H9 (cell line): ENCODE measurements around the gene SNX15. TPM values are rescaled to one million over a fixed set of nuclear protein-coding genes. Genes with fewer than 3 reads are reported as not detected.

Experiments used
- DNase-seq: peaks from one replicate; pipeline ENCODE4 v3.0.0-alpha.2; 2017
- H2AFZ ChIP-seq: one replicate; pipeline ENCODE4 v1.6.1; 2013; ENCODE audit warnings: mild to moderate bottlenecking, low read length, control low read depth, moderate library complexity
- H2AK5ac ChIP-seq: 2 replicates; pipeline ENCODE4 v1.6.1; 2013; ENCODE audit warnings: low read length, control low read depth, mixed read lengths; ENCODE audit not compliant: insufficient read length
- H2BK120ac ChIP-seq: one replicate; pipeline ENCODE4 v1.6.1; 2013; ENCODE audit warnings: low read depth, mild to moderate bottlenecking, low read length, control low read depth, inconsistent platforms; ENCODE audit not compliant: poor library complexity, severe bottlenecking
- H2BK12ac ChIP-seq: 2 replicates; pipeline ENCODE4 v1.6.1; 2013; ENCODE audit warnings: low read length, control low read depth, mixed read lengths, low read depth; ENCODE audit not compliant: insufficient read length
- H2BK15ac ChIP-seq: 2 replicates; pipeline ENCODE4 v1.6.1; 2013; ENCODE audit warnings: low read depth, low read length, control low read depth
- H2BK20ac ChIP-seq: one replicate; pipeline ENCODE4 v1.6.1; 2013; ENCODE audit warnings: low read depth, mild to moderate bottlenecking, low read length, control low read depth, inconsistent platforms; ENCODE audit not compliant: poor library complexity, severe bottlenecking
- H2BK5ac ChIP-seq: 2 replicates; pipeline ENCODE4 v1.6.1; 2013; ENCODE audit warnings: low read length, control low read depth, mixed read lengths; ENCODE audit not compliant: insufficient read length
- H3K14ac ChIP-seq: 2 replicates; pipeline ENCODE4 v1.6.1; 2013; ENCODE audit warnings: low read length, control low read depth; ENCODE audit not compliant: insufficient read depth
- H3K18ac ChIP-seq: 2 replicates; pipeline ENCODE4 v1.6.1; 2013; ENCODE audit warnings: low read depth, mild to moderate bottlenecking, mixed read lengths, low read length, control low read depth; ENCODE audit not compliant: insufficient read length
- H3K23ac ChIP-seq: 2 replicates; pipeline ENCODE4 v1.6.1; 2013; ENCODE audit warnings: low read length, control low read depth, mixed read lengths, low read depth; ENCODE audit not compliant: insufficient read length
- H3K23me2 ChIP-seq: 2 replicates; pipeline ENCODE4 v1.6.1; 2013; ENCODE audit warnings: low read depth, mild to moderate bottlenecking, mixed read lengths, low read length, control low read depth; ENCODE audit not compliant: insufficient read length, poor library complexity, severe bottlenecking
- H3K27ac ChIP-seq: 2 replicates; pipeline ENCODE4 v1.5.1; 2013; ENCODE audit warnings: low read length, control low read depth, mixed read lengths, low read depth; ENCODE audit not compliant: insufficient read length
- H3K27me3 ChIP-seq: 2 replicates; pipeline ENCODE4 v1.6.1; 2013; ENCODE audit warnings: low read length, control low read depth, inconsistent platforms; ENCODE audit not compliant: insufficient read depth
- H3K4ac ChIP-seq: 2 replicates; pipeline ENCODE4 v1.6.1; 2013; ENCODE audit warnings: low read depth, mild to moderate bottlenecking, control low read depth, inconsistent platforms, low read length, moderate library complexity
- H3K4me1 ChIP-seq: 2 replicates; pipeline ENCODE4 v1.6.1; 2013; ENCODE audit warnings: low read length, control low read depth, inconsistent platforms; ENCODE audit not compliant: insufficient read depth
- H3K4me2 ChIP-seq: 2 replicates; pipeline ENCODE4 v1.6.1; 2013; ENCODE audit warnings: low read length, control low read depth, mixed read lengths; ENCODE audit not compliant: insufficient read length, insufficient read depth
- H3K56ac ChIP-seq: 2 replicates; pipeline ENCODE4 v1.6.1; 2013; ENCODE audit warnings: low read depth, mild to moderate bottlenecking, mixed read lengths, low read length, control low read depth; ENCODE audit not compliant: insufficient read length
- H3K79me1 ChIP-seq: 2 replicates; pipeline ENCODE4 v1.6.1; 2013; ENCODE audit warnings: low read depth, mild to moderate bottlenecking, moderate library complexity, low read length, control low read depth, inconsistent platforms; ENCODE audit not compliant: insufficient read depth, poor library complexity, severe bottlenecking
- H3K79me2 ChIP-seq: 2 replicates; pipeline ENCODE4 v1.6.1; 2013; ENCODE audit warnings: low read length, control low read depth, inconsistent platforms; ENCODE audit not compliant: insufficient read depth
- H3K9ac ChIP-seq: 2 replicates; pipeline ENCODE4 v1.6.1; 2013; ENCODE audit warnings: low read length, control low read depth, mixed read lengths; ENCODE audit not compliant: insufficient read length; ENCODE audit errors: extremely low read depth
- H3K9me3 ChIP-seq: one replicate; pipeline ENCODE4 v1.6.1; 2013; ENCODE audit warnings: low read depth, low read length, inconsistent platforms; ENCODE audit not compliant: control insufficient read depth
- H3T11ph ChIP-seq: one replicate; pipeline ENCODE4 v1.6.1; 2013; ENCODE audit warnings: mild to moderate bottlenecking, low read length, control low read depth, inconsistent platforms
- H4K20me1 ChIP-seq: one replicate; pipeline ENCODE4 v1.6.1; 2013; ENCODE audit not compliant: control insufficient read depth, insufficient read length, insufficient read depth
- H4K5ac ChIP-seq: 2 replicates; pipeline ENCODE4 v1.6.1; 2013; ENCODE audit warnings: low read depth, mild to moderate bottlenecking, mixed read lengths, low read length, control low read depth; ENCODE audit not compliant: insufficient read length
- H4K8ac ChIP-seq: replicated peaks from 2 replicates; pipeline ENCODE4 v1.6.1; 2013; ENCODE audit warnings: low read length, control low read depth, mixed read lengths, low read depth; ENCODE audit not compliant: insufficient read length
- H4K91ac ChIP-seq: 2 replicates; pipeline ENCODE4 v1.6.1; 2013; ENCODE audit warnings: low read depth, mild to moderate bottlenecking, moderate library complexity, mixed read lengths, low read length, control low read depth; ENCODE audit not compliant: insufficient read length
- H3K27ac Mint-ChIP-seq, 3 experiments: 2 replicates in 2 of 3; 3 replicates in 1 of 3; pipeline ENCODE4 v1.8.0; 2020 to 2021; ENCODE audit warnings: mixed read lengths in 3 of 3, mild to moderate bottlenecking in 1 of 3, moderate library complexity in 1 of 3
- H3K27me3 Mint-ChIP-seq: 2 replicates; pipeline ENCODE4 v1.8.0; 2021; ENCODE audit warnings: low read depth, mild to moderate bottlenecking, moderate library complexity, mixed read lengths
- H3K36me3 Mint-ChIP-seq, 3 experiments: 2 replicates in 2 of 3; 3 replicates in 1 of 3; pipeline ENCODE4 v1.8.0; 2020 to 2021; ENCODE audit warnings: low read depth in 3 of 3, mixed read lengths in 3 of 3; ENCODE audit not compliant: insufficient read depth in 1 of 3
- H3K4me1 Mint-ChIP-seq, 2 experiments: 2 replicates each; pipeline ENCODE4 v1.8.0; 2020; ENCODE audit warnings: mixed read lengths in 2 of 2
- H3K4me3 Mint-ChIP-seq, 2 experiments: 2 replicates in 1 of 2; 3 replicates in 1 of 2; pipeline ENCODE4 v1.8.0; 2020 to 2021; ENCODE audit warnings: mild to moderate bottlenecking in 2 of 2, mixed read lengths in 2 of 2, moderate library complexity in 1 of 2
- H3K9me3 Mint-ChIP-seq, 2 experiments: 2 replicates in 1 of 2; 3 replicates in 1 of 2; pipeline ENCODE4 v1.8.0; 2020; ENCODE audit warnings: mild to moderate bottlenecking in 2 of 2, mixed read lengths in 2 of 2, moderate library complexity in 1 of 2
- CTCF ChIP-seq: fragments of 200-600 bp; sonication (generic); conservative IDR thresholded peaks from 3 replicates; pipeline ENCODE4 v1.8.0; 2021; ENCODE audit warnings: antibody characterized with exemption, mild to moderate bottlenecking
- WGBS: extraction: QIAGEN DNeasy Blood & Tissue Kit; methylation state at CpG from one replicate; pipeline ENCODE4 v1.1.7; 2013; ENCODE audit warnings: missing lambda C conversion rate, low lambda C conversion rate, mixed read lengths; ENCODE audit not compliant: insufficient read length; ENCODE audit errors: extremely low coverage; 5-methylcytosine and 5-hydroxymethylcytosine counted together
- total RNA-seq: library from RNA; stranded (reverse); gene quantifications from 2 replicates; pipeline ENCODE4 v1.2.1, GENCODE V29; 2021

Gene SNX15
- total RNA-seq, 1 experiment from 2014 or later: 24.3 TPM

- Histone ChIP-seq H2BK5ac (no peak overlapping the region), H2BK12ac (no peak overlapping the region), H3K56ac (no peak overlapping the region), H3K4me1 (no peaks in the 10 kb centered on the region), H3K18ac (no peak overlapping the region), H3K9ac (no peak overlapping the region), H4K91ac (no peak overlapping the region), H4K5ac (no peak overlapping the region), H2BK120ac (no peak overlapping the region), H2AK5ac (no peak overlapping the region), H3K23me2 (no peaks in the 10 kb centered on the region), H2BK15ac (no peak overlapping the region), H3K14ac (no peak overlapping the region), H3K27ac (no peak overlapping the region), H4K8ac (no peak overlapping the region), H3K79me1 (no peaks in the 10 kb centered on the region), H3K27me3 (no peaks in the 10 kb centered on the region), H2BK20ac (no peak overlapping the region), H3K9me3 (no peaks in the 10 kb centered on the region), H2AFZ (no peak overlapping the region), H4K20me1 (no peaks in the 10 kb centered on the region), H3K79me2 (no peaks in the 10 kb centered on the region), H3K4ac (no peak overlapping the region), H3K4me2 (no peak overlapping the region), H3K23ac (no peak overlapping the region), H3T11ph (no peak overlapping the region)
- no CpG with 5 or more reads among the region's 9 CpGs for WGBS
- peaks cover 8% of the 10 kb centered on the region for H3K27me3 Mint-ChIP-seq
- peak; percentile 73 for TF ChIP-seq CTCF
- H3K9me3 Mint-ChIP-seq: no peaks in the 10 kb centered on the region
- no peak overlapping the region for H3K4me3 Mint-ChIP-seq
- H3K36me3 Mint-ChIP-seq: no peaks in the 10 kb centered on the region
- H3K4me1 Mint-ChIP-seq: peaks cover 6 to 10% of the 10 kb centered on the region in 2 experiments
- H3K27ac Mint-ChIP-seq: peak overlapping the region in 1 of 3 experiments; percentile 42; a peak in 3 of 7 replicates
- peak; percentile 74 for DNase-seq
These were observed 33.7 kb downstream of the SNX15 start for GRCh38 chr11:65060913-65061408.
